Adrenal gland (tissue), 12 donors: ENCODE data around the gene RFLNA. TPM values are rescaled to one million over a fixed set of nuclear protein-coding genes. Genes with fewer than 3 reads are reported as not detected.

Experiments
- DNase-seq, 7 donors: peaks; one replicate each; pipeline ENCODE4 v3.0.0-alpha.2; 2019 to 2020
- H3K27ac ChIP-seq, 5 donors: fragments of 200-600 bp; sonication (generic) in 4 of 5; 1 replicate in 3 of 5; 2 replicates in 2 of 5; pipeline versions ENCODE4 v1.5.1 to v1.8.0; 2016 to 2020; ENCODE audit warnings: mild to moderate bottlenecking in 1 of 5
- H3K27me3 ChIP-seq: fragments of 200-600 bp; 2 replicates; pipeline ENCODE4 v1.8.0; 2021
- H3K36me3 ChIP-seq, 2 donors: fragments of 200-600 bp; replicated peaks in 1 of 2; 1 replicate in 1 of 2; 2 replicates in 1 of 2; pipeline versions ENCODE4 v1.5.1 to v1.8.0; 2018 to 2022
- H3K4me1 ChIP-seq, 2 donors: fragments of 200-600 bp; replicated peaks in 1 of 2; 1 replicate in 1 of 2; 2 replicates in 1 of 2; pipeline versions ENCODE4 v1.5.1 to v1.8.0; 2018 to 2021
- H3K4me3 ChIP-seq, 4 donors: fragments of 200-600 bp; sonication (generic) in 3 of 4; one replicate each; pipeline ENCODE4 v1.5.1; 2016 to 2018
- H3K9me3 ChIP-seq, 3 donors: fragments of 200-600 bp; sonication (generic) in 1 of 3; replicated peaks in 1 of 3; 1 replicate in 2 of 3; 2 replicates in 1 of 3; pipeline versions ENCODE4 v1.5.1 to v1.8.0; 2016 to 2021
- CTCF ChIP-seq, 6 experiments: fragments of 450-650 bp in 4 of 6; fragments of 200-600 bp in 2 of 6; sonication (generic) in 1 of 6; IDR thresholded peaks; 1 replicate in 5 of 6; 2 replicates in 1 of 6; pipeline versions ENCODE4 v1.5.1 to v1.8.0; 2016 to 2021; ENCODE audit warnings: antibody characterized with exemption in 6 of 6, mild to moderate bottlenecking in 2 of 6, moderate library complexity in 1 of 6
- POLR2A ChIP-seq, 2 donors: fragments of 450-650 bp; IDR thresholded peaks; one replicate each; pipeline ENCODE4 v1.6.1; 2017; ENCODE audit warnings: antibody characterized with exemption in 2 of 2, mild to moderate bottlenecking in 2 of 2, moderate library complexity in 1 of 2
- WGBS, 4 donors: extraction: QIAGEN DNeasy Blood & Tissue Kit in 2 of 4; methylation state at CpG; one replicate each; pipeline versions ENCODE4 v1.1.5 to v1.1.7; 2013 to 2017; 5-methylcytosine and 5-hydroxymethylcytosine counted together
- intact Hi-C, 2 donors: fragments of 100-400 bp; cut with DNase I; formaldehyde crosslinking; loops; one replicate each; pipeline versions ENCODE4 v1.14.1 to v1.15.0; 2022 to 2023
- polyA plus RNA-seq, 3 donors: library from polyadenylated mRNA; stranded (reverse); fragments of 200-250 nt in 2 of 3; fragments of 350-450 nt in 1 of 3; fragmentation: Illumina TruSeq in 1 of 3; extraction: RNeasy Lipid Tissue Mini Kit (QIAGEN cat#74804) in 1 of 3; gene quantifications; one replicate each; pipeline ENCODE4 v1.2.3, GENCODE V29; 2013 to 2014
- total RNA-seq, 9 donors: library from RNA; depleted of rRNA in 4 of 9; stranded (reverse); fragments of >200 nt in 4 of 9; fragments of 120-200 nt in 1 of 9; fragmentation: NEBNext Ultra II Directional in 1 of 9; extraction: Animal tissue kit (Norgen Biotek cat#: 25700) in 1 of 9; gene quantifications; one replicate each; pipeline versions ENCODE4 v1.1.0 to v1.2.4, GENCODE V29; 2013 to 2023
- donor health status: healthy with polysubstance abuse.
- donor health status: Bipolar disorder and iron deficiency.
- donor health status: DM: yes; HTN: yes; CAD: no.
- donor health status: DM: no; HTN: no; CAD: no.
- donor health status: DM: no; HTN: no; CAD: no.
- donor health status: DM: yes; HTN: yes; CAD: no.

The RFLNA gene
- total and polyA plus RNA-seq, 12 donors, result 0.38 to 3.9 (median 1.4) TPM; not detected in 1

- TF ChIP-seq CTCF (IDR thresholded peaks at IDR 0.05) (no peak), POLR2A (IDR thresholded peaks at IDR 0.05) (no peak)
- 88 to 100% (median 95%) methylated on average over 2 to 10 of the region's 10 CpGs for WGBS, 4 donors
- Histone ChIP-seq H3K9me3 (no peaks in the 10 kb centered on the region), H3K36me3 (no peaks in the 10 kb centered on the region), H3K27me3 (no peaks in the 10 kb centered on the region), H3K27ac (no peak overlapping the region), H3K4me3 (no peak overlapping the region), H3K4me1 (no peaks in the 10 kb centered on the region)
- intact Hi-C loops, result no loop called here
- no peak for DNase-seq
Measured at GRCh38 chr12:124307556-124307825, 12.6 kb downstream of the RFLNA start.

GRCh38 chr12:124308741-124309140 is 13.8 kb downstream of the RFLNA start:
- no peaks in the 10 kb centered on the region for H3K27me3 ChIP-seq
- H3K4me1 ChIP-seq, result no peaks in the 10 kb centered on the region
- DNase-seq, result no peak
- TF ChIP-seq POLR2A (IDR thresholded peaks at IDR 0.05) (no peak), CTCF (IDR thresholded peaks at IDR 0.05) (no peak)
- H3K27ac ChIP-seq, result no peak overlapping the region
- H3K36me3 ChIP-seq, result no peaks in the 10 kb centered on the region
- 93 to 97% (median 96%) methylated on average over 7 to 18 of the region's 18 CpGs for WGBS, 4 donors
- no peak overlapping the region for H3K4me3 ChIP-seq
- intact Hi-C loops, result no loop called here
- no peaks in the 10 kb centered on the region for H3K9me3 ChIP-seq

GRCh38 chr12:124309231-124309630 is 14.3 kb downstream of the RFLNA start:
- H3K36me3 ChIP-seq, result no peaks in the 10 kb centered on the region
- intact Hi-C loops, result no loop called here
- no peaks in the 10 kb centered on the region for H3K9me3 ChIP-seq
- no peaks in the 10 kb centered on the region for H3K27me3 ChIP-seq
- WGBS, 4 donors, result 90 to 94% (median 92%) methylated on average over 14 to 16 of the region's 16 CpGs
- no peaks in the 10 kb centered on the region for H3K4me1 ChIP-seq
- no peak overlapping the region for H3K4me3 ChIP-seq
- DNase-seq, result no peak
- H3K27ac ChIP-seq, result no peak overlapping the region
- TF ChIP-seq CTCF (IDR thresholded peaks at IDR 0.05) (no peak), POLR2A (IDR thresholded peaks at IDR 0.05) (no peak)

- H3K27ac ChIP-seq, result no peak overlapping the region
- no peaks in the 10 kb centered on the region for H3K4me1 ChIP-seq
- no peaks in the 10 kb centered on the region for H3K9me3 ChIP-seq
- intact Hi-C loops, result no loop called here
- WGBS, 4 donors, result 82 to 90% (median 86%) methylated on average over 5 to 7 of the region's 7 CpGs
- H3K36me3 ChIP-seq, result no peaks in the 10 kb centered on the region
- no peak overlapping the region for H3K4me3 ChIP-seq
- H3K27me3 ChIP-seq, result no peaks in the 10 kb centered on the region
- DNase-seq, result no peak
- TF ChIP-seq CTCF (IDR thresholded peaks at IDR 0.05), result no peak
- TF ChIP-seq POLR2A (IDR thresholded peaks at IDR 0.05), result no peak
Measured at GRCh38 chr12:124309744-124310143, 14.9 kb downstream of the RFLNA start.
